ENCODE measurements around the gene RANBP9. TPM values are rescaled to one million over a fixed set of nuclear protein-coding genes. Genes with fewer than 3 reads are reported as not detected.

RANBP9 gene
- total and polyA plus RNA-seq, 2 experiments from 2014 or later = 12.1 to 31.8 TPM

DNA sequence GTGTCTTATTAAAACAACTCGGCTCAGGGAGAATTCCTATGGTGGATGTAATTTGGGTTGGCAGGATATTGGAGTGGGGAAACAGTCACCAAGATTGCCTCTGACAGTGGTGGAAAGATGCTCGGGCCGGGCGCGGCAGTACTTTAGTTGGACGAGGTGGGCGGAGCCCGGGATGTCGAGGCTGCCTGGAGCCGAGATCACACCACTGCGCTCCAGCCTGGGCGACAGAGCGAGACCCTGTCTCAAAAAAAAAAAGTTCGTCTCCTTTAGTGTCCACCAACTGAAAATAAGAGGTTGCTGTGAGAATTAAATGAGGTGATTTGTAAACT is 95.9 kb downstream of the RANBP9 start:
- Histone ChIP-seq H3K27ac (ENCODE audit: low read depth) (peak overlapping the region; percentile 56; the same call in 1 of the 2 replicates), H3K4me1 (ENCODE audit: insufficient read depth) (peaks cover 14% of the 10 kb centered on the region), H3K79me2 (replicated peaks; ENCODE audit: insufficient read depth) (peaks cover 32% of the 10 kb centered on the region), H3K4me2 (peak overlapping the region; percentile 95), H3K27me3 (ENCODE audit: insufficient read depth) (no peaks in the 10 kb centered on the region), H3K9me2 (ENCODE audit: insufficient read depth) (no peaks in the 10 kb centered on the region), H3F3A (replicated peaks; ENCODE audit: low read depth) (no peaks in the 10 kb centered on the region; the same call in none of the 2 replicates), H3K4me3 (peak overlapping the region; percentile 99), H4K20me1 (replicated peaks; ENCODE audit: insufficient read depth) (peaks cover 9% of the 10 kb centered on the region), H2AFZ (peak overlapping the region; percentile 80), H3K36me3 (ENCODE audit: insufficient read depth) (peaks cover 30% of the 10 kb centered on the region)
- Mint-ChIP-seq H3K9me3 (peaks cover 3% of the 10 kb centered on the region; the same call in 2 of the 3 replicates), H3K4me1 (peaks cover 24% of the 10 kb centered on the region), H3K4me3 (peak overlapping the region; percentile 100), H3K27ac (peak overlapping the region; percentile 95), H3K36me3 (ENCODE audit: low read depth) (peaks cover 56% of the 10 kb centered on the region), H3K27me3 (ENCODE audit: insufficient read depth, low read depth, poor library complexity) (peaks cover 10% of the 10 kb centered on the region)
- peak; percentile 56 for DNase-seq (ENCODE audit: low spot score)
- TF ChIP-seq STAT1 (IDR thresholded peaks at IDR 0.05; ENCODE audit: unreplicated experiment) = no peak
- TF ChIP-seq NANOG (IDR thresholded peaks at IDR 0.05; ENCODE audit: borderline replicate concordance) = no peak
- TF ChIP-seq, protein P1, sequence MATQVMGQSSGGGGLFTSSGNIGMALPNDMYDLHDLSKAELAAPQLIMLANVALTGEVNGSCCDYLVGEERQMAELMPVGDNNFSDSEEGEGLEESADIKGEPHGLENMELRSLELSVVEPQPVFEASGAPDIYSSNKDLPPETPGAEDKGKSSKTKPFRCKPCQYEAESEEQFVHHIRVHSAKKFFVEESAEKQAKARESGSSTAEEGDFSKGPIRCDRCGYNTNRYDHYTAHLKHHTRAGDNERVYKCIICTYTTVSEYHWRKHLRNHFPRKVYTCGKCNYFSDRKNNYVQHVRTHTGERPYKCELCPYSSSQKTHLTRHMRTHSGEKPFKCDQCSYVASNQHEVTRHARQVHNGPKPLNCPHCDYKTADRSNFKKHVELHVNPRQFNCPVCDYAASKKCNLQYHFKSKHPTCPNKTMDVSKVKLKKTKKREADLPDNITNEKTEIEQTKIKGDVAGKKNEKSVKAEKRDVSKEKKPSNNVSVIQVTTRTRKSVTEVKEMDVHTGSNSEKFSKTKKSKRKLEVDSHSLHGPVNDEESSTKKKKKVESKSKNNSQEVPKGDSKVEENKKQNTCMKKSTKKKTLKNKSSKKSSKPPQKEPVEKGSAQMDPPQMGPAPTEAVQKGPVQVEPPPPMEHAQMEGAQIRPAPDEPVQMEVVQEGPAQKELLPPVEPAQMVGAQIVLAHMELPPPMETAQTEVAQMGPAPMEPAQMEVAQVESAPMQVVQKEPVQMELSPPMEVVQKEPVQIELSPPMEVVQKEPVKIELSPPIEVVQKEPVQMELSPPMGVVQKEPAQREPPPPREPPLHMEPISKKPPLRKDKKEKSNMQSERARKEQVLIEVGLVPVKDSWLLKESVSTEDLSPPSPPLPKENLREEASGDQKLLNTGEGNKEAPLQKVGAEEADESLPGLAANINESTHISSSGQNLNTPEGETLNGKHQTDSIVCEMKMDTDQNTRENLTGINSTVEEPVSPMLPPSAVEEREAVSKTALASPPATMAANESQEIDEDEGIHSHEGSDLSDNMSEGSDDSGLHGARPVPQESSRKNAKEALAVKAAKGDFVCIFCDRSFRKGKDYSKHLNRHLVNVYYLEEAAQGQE (IDR thresholded peaks at IDR 0.05; ENCODE audit: unreplicated experiment) = no peak
- TF ChIP-seq ZNF331 (CRISPR knock-in tag; IDR thresholded peaks at IDR 0.05; ENCODE audit: low read depth) = no peak
- no peak for TF ChIP-seq ZNF114 (CRISPR knock-in tag; IDR thresholded peaks at IDR 0.05)
- no peak for TF ChIP-seq CREB1 (CRISPR knock-in tag; IDR thresholded peaks at IDR 0.05; ENCODE audit: low read depth)
- no peak for TF ChIP-seq POLR2AphosphoS5 (IDR thresholded peaks at IDR 0.05; ENCODE audit: low read depth)
- no peak for TF ChIP-seq CTCF (conservative IDR thresholded peaks at IDR 0.05; ENCODE audit: low read depth in 2 of 2)
- TF ChIP-seq, protein P2, sequence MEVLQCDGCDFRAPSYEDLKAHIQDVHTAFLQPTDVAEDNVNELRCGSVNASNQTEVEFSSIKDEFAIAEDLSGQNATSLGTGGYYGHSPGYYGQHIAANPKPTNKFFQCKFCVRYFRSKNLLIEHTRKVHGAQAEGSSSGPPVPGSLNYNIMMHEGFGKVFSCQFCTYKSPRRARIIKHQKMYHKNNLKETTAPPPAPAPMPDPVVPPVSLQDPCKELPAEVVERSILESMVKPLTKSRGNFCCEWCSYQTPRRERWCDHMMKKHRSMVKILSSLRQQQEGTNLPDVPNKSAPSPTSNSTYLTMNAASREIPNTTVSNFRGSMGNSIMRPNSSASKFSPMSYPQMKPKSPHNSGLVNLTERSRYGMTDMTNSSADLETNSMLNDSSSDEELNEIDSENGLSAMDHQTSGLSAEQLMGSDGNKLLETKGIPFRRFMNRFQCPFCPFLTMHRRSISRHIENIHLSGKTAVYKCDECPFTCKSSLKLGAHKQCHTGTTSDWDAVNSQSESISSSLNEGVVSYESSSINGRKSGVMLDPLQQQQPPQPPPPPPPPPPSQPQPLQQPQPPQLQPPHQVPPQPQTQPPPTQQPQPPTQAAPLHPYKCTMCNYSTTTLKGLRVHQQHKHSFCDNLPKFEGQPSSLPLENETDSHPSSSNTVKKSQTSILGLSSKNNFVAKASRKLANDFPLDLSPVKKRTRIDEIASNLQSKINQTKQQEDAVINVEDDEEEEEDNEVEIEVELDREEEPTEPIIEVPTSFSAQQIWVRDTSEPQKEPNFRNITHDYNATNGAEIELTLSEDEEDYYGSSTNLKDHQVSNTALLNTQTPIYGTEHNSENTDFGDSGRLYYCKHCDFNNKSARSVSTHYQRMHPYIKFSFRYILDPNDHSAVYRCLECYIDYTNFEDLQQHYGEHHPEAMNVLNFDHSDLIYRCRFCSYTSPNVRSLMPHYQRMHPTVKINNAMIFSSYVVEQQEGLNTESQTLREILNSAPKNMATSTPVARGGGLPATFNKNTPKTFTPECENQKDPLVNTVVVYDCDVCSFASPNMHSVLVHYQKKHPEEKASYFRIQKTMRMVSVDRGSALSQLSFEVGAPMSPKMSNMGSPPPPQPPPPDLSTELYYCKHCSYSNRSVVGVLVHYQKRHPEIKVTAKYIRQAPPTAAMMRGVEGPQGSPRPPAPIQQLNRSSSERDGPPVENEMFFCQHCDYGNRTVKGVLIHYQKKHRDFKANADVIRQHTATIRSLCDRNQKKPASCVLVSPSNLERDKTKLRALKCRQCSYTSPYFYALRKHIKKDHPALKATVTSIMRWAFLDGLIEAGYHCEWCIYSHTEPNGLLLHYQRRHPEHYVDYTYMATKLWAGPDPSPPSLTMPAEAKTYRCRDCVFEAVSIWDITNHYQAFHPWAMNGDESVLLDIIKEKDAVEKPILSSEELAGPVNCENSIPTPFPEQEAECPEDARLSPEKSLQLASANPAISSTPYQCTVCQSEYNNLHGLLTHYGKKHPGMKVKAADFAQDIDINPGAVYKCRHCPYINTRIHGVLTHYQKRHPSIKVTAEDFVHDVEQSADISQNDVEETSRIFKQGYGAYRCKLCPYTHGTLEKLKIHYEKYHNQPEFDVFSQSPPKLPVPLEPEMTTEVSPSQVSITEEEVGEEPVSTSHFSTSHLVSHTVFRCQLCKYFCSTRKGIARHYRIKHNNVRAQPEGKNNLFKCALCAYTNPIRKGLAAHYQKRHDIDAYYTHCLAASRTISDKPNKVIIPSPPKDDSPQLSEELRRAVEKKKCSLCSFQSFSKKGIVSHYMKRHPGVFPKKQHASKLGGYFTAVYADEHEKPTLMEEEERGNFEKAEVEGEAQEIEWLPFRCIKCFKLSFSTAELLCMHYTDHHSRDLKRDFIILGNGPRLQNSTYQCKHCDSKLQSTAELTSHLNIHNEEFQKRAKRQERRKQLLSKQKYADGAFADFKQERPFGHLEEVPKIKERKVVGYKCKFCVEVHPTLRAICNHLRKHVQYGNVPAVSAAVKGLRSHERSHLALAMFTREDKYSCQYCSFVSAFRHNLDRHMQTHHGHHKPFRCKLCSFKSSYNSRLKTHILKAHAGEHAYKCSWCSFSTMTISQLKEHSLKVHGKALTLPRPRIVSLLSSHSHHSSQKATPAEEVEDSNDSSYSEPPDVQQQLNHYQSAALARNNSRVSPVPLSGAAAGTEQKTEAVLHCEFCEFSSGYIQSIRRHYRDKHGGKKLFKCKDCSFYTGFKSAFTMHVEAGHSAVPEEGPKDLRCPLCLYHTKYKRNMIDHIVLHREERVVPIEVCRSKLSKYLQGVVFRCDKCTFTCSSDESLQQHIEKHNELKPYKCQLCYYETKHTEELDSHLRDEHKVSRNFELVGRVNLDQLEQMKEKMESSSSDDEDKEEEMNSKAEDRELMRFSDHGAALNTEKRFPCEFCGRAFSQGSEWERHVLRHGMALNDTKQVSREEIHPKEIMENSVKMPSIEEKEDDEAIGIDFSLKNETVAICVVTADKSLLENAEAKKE (CRISPR knock-in tag; IDR thresholded peaks at IDR 0.05) = no peak
- ATAC-seq = peak; percentile 57
